Uterus (tissue), 2 donors: Measurements from ENCODE around the gene RNF6.

Experiments
- CTCF ChIP-seq, 4 experiments: fragments of 200-600 bp in 2 of 4; fragments of 450-650 bp in 2 of 4; sonication (generic) in 2 of 4; IDR thresholded peaks; one replicate each; pipeline ENCODE4 v1.5.1; 2016 to 2019; ENCODE audit warnings: antibody characterized with exemption in 4 of 4, mild to moderate bottlenecking in 2 of 4, moderate library complexity in 1 of 4
- POLR2A ChIP-seq, 2 donors: fragments of 450-650 bp; IDR thresholded peaks; one replicate each; pipeline ENCODE4 v1.6.1; 2016; ENCODE audit warnings: antibody characterized with exemption in 2 of 2, mild to moderate bottlenecking in 1 of 2, moderate library complexity in 1 of 2

GRCh38 chr13:26262156-26262555, 40.0 kb upstream of the RNF6 start:
- TF ChIP-seq CTCF (IDR thresholded peaks at IDR 0.05) (no peak), POLR2A (IDR thresholded peaks at IDR 0.05) (no peak)
